K562 (cell line): Measurements from ENCODE around the gene CFAP251. TPM values are rescaled to one million over a fixed set of nuclear protein-coding genes. Genes with fewer than 3 reads are reported as not detected.

Experiments used
- CHCHD3 ChIP-seq: fragments of 250-450 bp; sonication (Bioruptor Pico); IDR thresholded peaks from 2 replicates; pipeline ENCODE4 v2.1.2; 2022; ENCODE audit warnings: mild to moderate bottlenecking
- CLOCK ChIP-seq: fragments of 250-450 bp; sonication (Bioruptor Pico); IDR thresholded peaks from 2 replicates; pipeline ENCODE4 v1.4.0; 2020; ENCODE audit warnings: mild to moderate bottlenecking, moderate library complexity, borderline replicate concordance
- DPF2 ChIP-seq: fragments of 450-650 bp; IDR thresholded peaks from 2 replicates; pipeline ENCODE4 v1.6.1; 2016
- EZH2 ChIP-seq: IDR thresholded peaks from 2 replicates; pipeline ENCODE4 v1.6.1; 2012; ENCODE audit warnings: low read depth, mild to moderate bottlenecking, inconsistent platforms, low read length, borderline replicate concordance
- FOXP4 ChIP-seq: sonication (generic); formaldehyde crosslinking; IDR thresholded peaks from 2 replicates; pipeline ENCODE4 v1.8.0; 2022; ENCODE audit warnings: mild to moderate bottlenecking, missing genetic modification reagents, borderline replicate concordance
- HMG20B ChIP-seq: fragments of 250-450 bp; sonication (Bioruptor Pico); IDR thresholded peaks from 2 replicates; pipeline ENCODE4 v1.5.0; 2021; ENCODE audit warnings: mild to moderate bottlenecking
- ILK ChIP-seq: fragments of 450-650 bp; IDR thresholded peaks from 2 replicates; pipeline ENCODE4 v1.6.1; 2016; ENCODE audit warnings: missing genetic modification characterization, low read depth, mild to moderate bottlenecking, missing compliant biosample characterization, moderate library complexity, borderline replicate concordance
- JUND ChIP-seq, 2 experiments: IDR thresholded peaks; 2 replicates in 1 of 2; 3 replicates in 1 of 2; pipeline ENCODE4 v1.6.1; 2011; ENCODE audit warnings: borderline replicate concordance in 2 of 2, low read depth in 2 of 2, low read length in 2 of 2, improper control_type of control experiment in 1 of 2, missing biosample characterization in 1 of 2, missing genetic modification characterization in 1 of 2, missing genetic modification reagents in 1 of 2
- MAFF ChIP-seq: IDR thresholded peaks from 2 replicates; pipeline ENCODE4 v1.6.1; 2012; ENCODE audit warnings: low read length, improper control_type of control experiment
- POLR2A ChIP-seq: fragments of 450-650 bp; conservative IDR thresholded peaks from 2 replicates; pipeline ENCODE4 v1.6.1; 2016
- SRSF9 ChIP-seq: fragments of 200-400 bp; formaldehyde crosslinking; IDR thresholded peaks from 2 replicates; pipeline ENCODE4 v1.6.1; 2017; ENCODE audit warnings: low read depth, low read length, borderline replicate concordance
- U2AF1 ChIP-seq: fragments of 200-400 bp; formaldehyde crosslinking; optimal IDR thresholded peaks from 2 replicates; pipeline ENCODE3; 2017; ENCODE audit warnings: mild to moderate bottlenecking, low read depth, low read length, moderate library complexity
- ZC3H8 ChIP-seq: fragments of 450-650 bp; IDR thresholded peaks from 2 replicates; pipeline ENCODE4 v1.6.1; 2017
- ZNF143 ChIP-seq: sonication (generic); formaldehyde crosslinking; IDR thresholded peaks from 2 replicates; pipeline ENCODE4 v1.9.0; 2022; ENCODE audit warnings: mild to moderate bottlenecking, missing genetic modification reagents
- ZNF146 ChIP-seq: IDR thresholded peaks from one replicate; pipeline ENCODE4 v1.6.1; 2018; ENCODE audit warnings: missing compliant biosample characterization; ENCODE audit not compliant: unreplicated experiment
- ZNF408 ChIP-seq: fragments of 250-450 bp; sonication (Bioruptor Pico); IDR thresholded peaks from 2 replicates; pipeline ENCODE4 v1.4.0; 2020; ENCODE audit warnings: low read depth, mild to moderate bottlenecking, moderate library complexity
- ZNF592 ChIP-seq: fragments of 450-650 bp; IDR thresholded peaks from 2 replicates; pipeline ENCODE4 v1.6.1; 2017; ENCODE audit warnings: antibody characterized with exemption, mild to moderate bottlenecking
- ZNF639 ChIP-seq, 2 experiments: fragments of 200-800 bp in 1 of 2; sonication (Bioruptor generic) in 1 of 2; sonication (generic) in 1 of 2; formaldehyde crosslinking in 1 of 2; IDR thresholded peaks in 1 of 2; conservative IDR thresholded peaks in 1 of 2; 2 replicates each; pipeline versions ENCODE4 v1.5.0 to v1.6.1; 2016 to 2020; ENCODE audit warnings: missing compliant biosample characterization in 1 of 2, missing genetic modification characterization in 1 of 2, missing genetic modification reagents in 1 of 2
- ZNF644 ChIP-seq: fragments of 200-800 bp; sonication (Bioruptor generic); IDR thresholded peaks from 2 replicates; pipeline ENCODE4 v1.6.1; 2016; ENCODE audit warnings: low read depth, missing genetic modification characterization, missing compliant biosample characterization
- polyA plus RNA-seq, 8 experiments: library from polyadenylated mRNA; depleted of rRNA in 4 of 8; stranded (reverse) in 5 of 8; unstranded in 3 of 8; fragments of >200 nt; fragmentation: Nextera tagmentation in 2 of 8; fragmentation: Illumina TruSeq in 1 of 8; extraction: Ambion mirVana in 2 of 8; extraction: Trizol in 1 of 8; gene quantifications; 2 replicates each; pipeline versions ENCODE4 v1.2.1 to v1.2.3, GENCODE V29; 2011 to 2014; ENCODE audit warnings: inconsistent platforms in 1 of 8, missing spikeins in 1 of 8
- total RNA-seq, 7 experiments: library from RNA; depleted of rRNA in 6 of 7; stranded (reverse); fragments of >200 nt in 6 of 7; fragmentation: Illumina TruSeq in 2 of 7; extraction: Trizol in 2 of 7; gene quantifications; 2 replicates each; pipeline versions ENCODE4 v1.2.1 to v1.2.3, GENCODE V29; 2011 to 2021; ENCODE audit warnings: low replicate concordance in 1 of 7

Gene CFAP251
- total and polyA plus RNA-seq, 9 of the 15 experiments (the other 6 are each of a cell fraction or from before 2014, with no cell fraction given), result 16.6 to 31.0 (median 19.1) TPM

GRCh38 chr12:121934309-121934664 lies 15.9 kb downstream of the CFAP251 start (continued):
- TF ChIP-seq FOXP4 (CRISPR knock-in tag) (no peak), ZNF408 (CRISPR knock-in tag) (no peak), ZNF146 (no peak), HMG20B (CRISPR knock-in tag) (no peak), DPF2 (0 out of 2 replicates have a peak, but pooled peaks have one; percentile 4), ZC3H8 (no peak), ZNF639 (CRISPR knock-in tag; conservative IDR thresholded peaks at IDR 0.05 in 1 of 2, IDR thresholded peaks at IDR 0.05 in 1 of 2) (no peak), MAFF (peak; percentile 65; the same call in 1 of the 2 replicates), ZNF644 (tag) (no peak), ZNF143 (CRISPR knock-in tag) (no peak), JUND (IDR thresholded peaks at IDR 0.05; ENCODE audit: borderline replicate concordance, low read depth, low read length) (peak; percentile 14; the same call in 1 of the 2 replicates), JUND (tag; IDR thresholded peaks at IDR 0.05; ENCODE audit: borderline replicate concordance, low read depth, low read length) (no peak; the same call in 2 of the 3 replicates), CLOCK (CRISPR knock-in tag) (no peak), U2AF1 (no peak), ILK (tag) (no peak), SRSF9 (no peak), CHCHD3 (CRISPR knock-in tag) (no peak), EZH2 (no peak), ZNF592 (no peak), POLR2A (no peak)
